D721Med (cell line): ENCODE data around the gene JAK3.
"Not testable (repeated sequence)": the region's sequence is repeated elsewhere in the genome, so short reads cannot be mapped to it uniquely, and the experiment has no call there.

Experiments used
- DNase-seq: peaks from one replicate; pipeline ENCODE4 v3.0.0; 2011; ENCODE audit warnings: low spot score; ENCODE audit not compliant: insufficient read length
- FAIRE-seq: peaks from 2 replicates; lab custom pipeline; 2011; peaks lifted over from hg19 to GRCh38; lab: Jason Lieb, UNC
- TF ChIP-seq, protein P1 (sequence below): IDR thresholded peaks from 2 replicates; pipeline ENCODE4 v1.5.1; 2012; ENCODE audit warnings: mild to moderate bottlenecking, control low read depth; ENCODE audit not compliant: insufficient read depth; ENCODE audit errors: missing control alignments

The JAK3 gene

DNA sequence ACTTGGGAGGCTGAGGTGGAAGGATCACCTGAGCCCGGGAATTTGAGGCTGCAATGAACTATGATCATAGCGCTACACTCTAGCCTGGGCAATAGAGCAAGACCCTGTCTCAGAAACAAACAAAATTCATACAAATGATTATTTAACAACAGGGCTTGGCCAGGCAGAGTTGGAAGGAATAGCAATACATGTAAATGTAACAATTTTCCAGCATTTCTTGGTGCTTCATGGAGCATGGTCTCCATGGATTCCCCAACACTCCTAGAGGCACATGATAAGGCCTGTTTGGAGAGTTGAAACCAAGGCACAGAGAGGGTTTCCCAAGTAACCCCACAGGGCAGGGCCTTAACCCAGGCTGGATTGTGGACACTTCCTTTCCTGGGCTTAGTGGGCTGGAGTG, 36.7 kb downstream of the JAK3 start:
- FAIRE-seq (no peak), DNase-seq (no peak)
- TF ChIP-seq, protein P1, sequence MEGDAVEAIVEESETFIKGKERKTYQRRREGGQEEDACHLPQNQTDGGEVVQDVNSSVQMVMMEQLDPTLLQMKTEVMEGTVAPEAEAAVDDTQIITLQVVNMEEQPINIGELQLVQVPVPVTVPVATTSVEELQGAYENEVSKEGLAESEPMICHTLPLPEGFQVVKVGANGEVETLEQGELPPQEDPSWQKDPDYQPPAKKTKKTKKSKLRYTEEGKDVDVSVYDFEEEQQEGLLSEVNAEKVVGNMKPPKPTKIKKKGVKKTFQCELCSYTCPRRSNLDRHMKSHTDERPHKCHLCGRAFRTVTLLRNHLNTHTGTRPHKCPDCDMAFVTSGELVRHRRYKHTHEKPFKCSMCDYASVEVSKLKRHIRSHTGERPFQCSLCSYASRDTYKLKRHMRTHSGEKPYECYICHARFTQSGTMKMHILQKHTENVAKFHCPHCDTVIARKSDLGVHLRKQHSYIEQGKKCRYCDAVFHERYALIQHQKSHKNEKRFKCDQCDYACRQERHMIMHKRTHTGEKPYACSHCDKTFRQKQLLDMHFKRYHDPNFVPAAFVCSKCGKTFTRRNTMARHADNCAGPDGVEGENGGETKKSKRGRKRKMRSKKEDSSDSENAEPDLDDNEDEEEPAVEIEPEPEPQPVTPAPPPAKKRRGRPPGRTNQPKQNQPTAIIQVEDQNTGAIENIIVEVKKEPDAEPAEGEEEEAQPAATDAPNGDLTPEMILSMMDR = no peak

DNA sequence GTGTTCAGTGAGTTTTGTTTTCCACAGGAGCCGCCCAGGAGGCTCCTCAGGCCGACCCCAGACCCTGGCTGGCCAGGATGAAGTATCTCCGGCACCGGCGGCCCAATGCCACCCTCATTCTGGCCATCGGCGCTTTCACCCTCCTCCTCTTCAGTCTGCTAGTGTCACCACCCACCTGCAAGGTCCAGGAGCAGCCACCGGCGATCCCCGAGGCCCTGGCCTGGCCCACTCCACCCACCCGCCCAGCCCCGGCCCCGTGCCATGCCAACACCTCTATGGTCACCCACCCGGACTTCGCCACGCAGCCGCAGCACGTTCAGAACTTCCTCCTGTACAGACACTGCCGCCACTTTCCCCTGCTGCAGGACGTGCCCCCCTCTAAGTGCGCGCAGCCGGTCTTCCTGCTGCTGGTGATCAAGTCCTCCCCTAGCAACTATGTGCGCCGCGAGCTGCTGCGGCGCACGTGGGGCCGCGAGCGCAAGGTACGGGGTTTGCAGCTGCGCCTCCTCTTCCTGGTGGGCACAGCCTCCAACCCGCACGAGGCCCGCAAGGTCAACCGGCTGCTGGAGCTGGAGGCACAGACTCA, 40.0 kb downstream of the JAK3 start:
- no peak for DNase-seq

DNA sequence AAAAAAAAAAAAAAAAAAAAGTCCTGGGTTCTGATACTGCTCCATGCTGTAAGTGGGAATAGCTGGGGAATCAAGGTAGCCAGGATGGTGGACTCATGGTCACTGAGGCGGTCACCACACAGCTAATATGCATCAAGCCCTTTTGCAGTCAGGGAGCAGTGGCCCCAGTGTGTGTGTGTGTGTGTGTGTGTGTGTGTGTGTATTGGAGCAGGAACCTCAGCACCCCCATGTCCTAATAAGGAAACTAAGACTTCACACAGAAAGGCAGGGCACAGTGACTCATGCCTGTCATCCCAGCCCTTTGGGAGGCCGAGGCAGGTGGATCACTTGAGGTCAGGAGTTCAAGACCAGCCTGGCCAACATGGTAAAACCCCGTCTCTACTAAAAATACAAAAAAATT, 40.8 kb downstream of the JAK3 start:
- FAIRE-seq = no peak
- TF ChIP-seq, protein P1 = no peak
- no peak for DNase-seq

More for the DNA sequence above, 40.0 kb downstream of the JAK3 start:
- TF ChIP-seq, protein P1 = no peak
- FAIRE-seq = no peak

DNA sequence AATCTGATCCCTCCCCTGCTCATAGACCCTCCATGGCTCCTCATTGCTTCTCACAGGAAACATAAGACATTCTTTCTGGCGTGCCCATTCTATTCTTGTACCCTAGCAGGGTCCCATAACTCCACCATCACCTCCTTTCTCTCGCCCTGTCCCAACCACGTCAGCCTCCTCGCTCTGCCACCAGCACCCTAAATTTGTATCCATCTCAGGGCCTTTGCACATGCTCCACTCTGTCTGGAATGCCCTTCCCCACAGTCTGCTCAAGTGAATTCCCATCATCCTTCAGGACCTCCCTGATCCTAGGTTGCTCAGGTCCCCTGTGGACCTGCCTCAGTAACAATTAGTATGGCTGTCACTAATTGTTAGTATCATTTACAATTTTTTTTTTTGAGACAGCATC, 42.4 kb downstream of the JAK3 start:
- TF ChIP-seq, protein P1 = no peak

DNA sequence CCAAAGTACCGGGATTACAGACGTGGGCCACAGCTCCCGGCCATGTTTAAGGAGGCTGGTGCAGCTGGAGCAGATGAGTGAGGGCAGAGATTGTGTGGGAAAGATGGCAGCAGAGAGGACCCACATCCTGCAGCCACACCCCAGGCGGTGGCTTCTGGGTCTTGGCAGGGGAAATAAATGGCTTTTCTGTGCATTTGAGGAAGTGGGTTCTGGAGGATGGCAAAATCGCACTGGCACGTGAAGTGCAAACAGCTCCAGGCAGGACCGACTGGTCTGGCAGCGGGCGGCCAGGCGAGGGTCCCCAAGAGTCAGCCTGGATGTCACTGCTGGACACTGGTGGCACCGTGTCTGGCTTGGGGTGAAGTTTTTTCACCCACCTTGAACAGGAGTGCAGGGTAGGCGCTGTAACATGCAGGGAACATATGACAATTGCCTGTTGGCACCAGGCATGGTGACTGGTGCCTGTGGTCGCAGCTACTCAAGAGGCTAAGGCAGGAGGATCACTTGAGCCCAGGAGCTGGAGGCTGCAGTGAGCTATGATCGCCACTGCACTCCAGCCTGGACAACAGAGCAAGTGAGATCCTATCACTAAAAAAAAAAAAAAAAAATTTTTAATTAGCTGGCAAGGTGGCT, 44.4 kb downstream of the JAK3 start:
- DNase-seq (no peak), FAIRE-seq (no peak)
- TF ChIP-seq, protein P1 = no peak

More for the DNA sequence above, 42.4 kb downstream of the JAK3 start:
- no peak for DNase-seq
- no peak for FAIRE-seq

DNA sequence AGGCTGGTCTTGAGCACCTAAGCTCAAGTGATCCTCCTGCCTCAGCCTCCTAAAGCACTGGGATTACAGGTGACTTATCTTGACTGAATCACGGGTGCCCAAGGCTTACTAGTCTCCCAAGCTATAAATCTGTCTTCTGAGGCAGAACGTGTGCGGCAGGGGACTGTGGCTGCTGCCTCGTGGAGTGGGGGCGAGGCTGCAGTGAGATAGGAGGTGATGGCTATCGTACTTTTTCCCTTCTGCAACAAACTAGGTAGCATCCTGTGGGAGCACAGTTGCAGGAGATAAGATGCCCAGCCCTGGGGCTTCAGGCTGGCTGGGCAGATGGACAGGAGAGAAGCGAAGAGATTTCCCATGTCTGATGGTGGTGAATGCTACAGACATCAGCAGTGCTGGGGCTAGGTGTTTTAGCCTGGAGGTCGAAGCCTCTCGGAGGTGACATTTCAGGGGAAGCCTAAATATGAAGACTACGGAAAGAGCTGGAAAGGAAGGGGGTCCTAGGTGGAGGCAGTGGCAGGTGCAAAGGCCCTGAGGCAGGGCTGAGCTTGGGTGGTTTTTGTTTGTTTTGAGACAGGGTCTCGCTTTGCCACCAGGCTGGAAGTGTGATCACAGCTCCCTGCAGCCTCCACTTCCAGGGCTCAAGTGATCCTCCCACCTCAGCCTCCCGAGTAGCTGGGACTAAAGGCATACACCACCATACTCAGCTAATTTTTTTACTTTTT, 45.5 kb downstream of the JAK3 start:
- TF ChIP-seq, protein P1 = no peak
- FAIRE-seq (no peak), DNase-seq (no peak)

DNA sequence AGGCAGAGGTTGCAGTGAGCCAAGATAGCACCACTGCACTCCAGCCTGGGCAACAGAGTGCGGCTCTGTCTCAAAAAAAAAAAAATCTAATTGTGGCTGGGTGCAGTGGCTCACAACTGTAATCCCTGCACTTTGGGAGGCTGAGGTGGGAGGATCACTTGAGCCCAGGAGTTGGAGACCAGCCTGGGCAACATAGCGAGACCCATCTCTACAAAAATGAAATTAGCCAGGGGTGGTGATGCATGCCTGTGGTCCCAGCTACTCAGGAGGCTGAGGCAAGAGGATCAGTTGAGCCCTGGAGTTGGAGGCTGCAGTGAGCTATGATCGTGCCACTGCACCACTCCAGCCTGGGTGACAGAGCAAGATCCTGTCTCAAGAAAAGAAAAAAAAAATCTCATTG, 49.2 kb downstream of the JAK3 start:
- not testable (repeated sequence) for FAIRE-seq, DNase-seq
